Trophoblast cell (in vitro differentiated cells and primary cell): ENCODE measurements around the gene CDKAL1.

Source experiments
- DNase-seq, 2 donors: peaks; one replicate each; pipeline ENCODE4 v3.0.0-alpha.2; 2016
- H2AFZ ChIP-seq: 2 replicates; pipeline ENCODE4 v1.6.1; 2013; ENCODE audit warnings: low read length, moderate library complexity, mild to moderate bottlenecking; ENCODE audit not compliant: insufficient read depth, poor library complexity
- H2AK5ac ChIP-seq: 2 replicates; pipeline ENCODE4 v1.6.1; 2013; ENCODE audit warnings: mild to moderate bottlenecking, low read length
- H2BK120ac ChIP-seq: 2 replicates; pipeline ENCODE4 v1.6.1; 2013; ENCODE audit warnings: low read length, mild to moderate bottlenecking, moderate library complexity; ENCODE audit not compliant: insufficient read depth, poor library complexity
- H2BK12ac ChIP-seq: 2 replicates; pipeline ENCODE4 v1.6.1; 2013; ENCODE audit warnings: mild to moderate bottlenecking, low read length, moderate library complexity
- H2BK5ac ChIP-seq: 2 replicates; pipeline ENCODE4 v1.6.1; 2013; ENCODE audit warnings: low read length, low read depth, moderate library complexity, mild to moderate bottlenecking; ENCODE audit not compliant: poor library complexity
- H3K14ac ChIP-seq: 2 replicates; pipeline ENCODE4 v1.6.1; 2013; ENCODE audit warnings: mild to moderate bottlenecking, low read length
- H3K18ac ChIP-seq: 2 replicates; pipeline ENCODE4 v1.6.1; 2013; ENCODE audit warnings: mild to moderate bottlenecking, low read length
- H3K23ac ChIP-seq: 2 replicates; pipeline ENCODE4 v1.6.1; 2013; ENCODE audit warnings: low read length
- H3K27ac ChIP-seq: 2 replicates; pipeline ENCODE4 v1.5.1; 2013; ENCODE audit warnings: low read depth, mild to moderate bottlenecking, inconsistent platforms, low read length, moderate library complexity
- H3K27me3 ChIP-seq: 2 replicates; pipeline ENCODE4 v1.6.1; 2013; ENCODE audit warnings: inconsistent platforms, mild to moderate bottlenecking, low read length, moderate library complexity; ENCODE audit not compliant: insufficient read depth
- H3K36me3 ChIP-seq, 2 experiments: 1 replicate in 1 of 2; 2 replicates in 1 of 2; pipeline ENCODE4 v1.6.1; 2013; ENCODE audit warnings: low read length in 2 of 2, mild to moderate bottlenecking in 2 of 2, moderate library complexity in 1 of 2; ENCODE audit not compliant: insufficient read depth in 2 of 2, control insufficient read depth in 1 of 2
- H3K4ac ChIP-seq: 2 replicates; pipeline ENCODE4 v1.6.1; 2013; ENCODE audit warnings: low read depth, mild to moderate bottlenecking, low read length, moderate library complexity
- H3K4me1 ChIP-seq, 2 experiments: 1 replicate in 1 of 2; 2 replicates in 1 of 2; pipeline ENCODE4 v1.6.1; 2013; ENCODE audit warnings: low read length in 2 of 2, mild to moderate bottlenecking in 2 of 2, moderate library complexity in 1 of 2; ENCODE audit not compliant: insufficient read depth in 2 of 2, control insufficient read depth in 1 of 2
- H3K4me2 ChIP-seq: 2 replicates; pipeline ENCODE4 v1.6.1; 2013; ENCODE audit warnings: inconsistent platforms, mild to moderate bottlenecking, low read length, moderate library complexity
- H3K4me3 ChIP-seq: 2 replicates; pipeline ENCODE4 v1.5.1; 2013; ENCODE audit warnings: mild to moderate bottlenecking, low read depth, low read length, inconsistent platforms
- H3K79me1 ChIP-seq: one replicate; pipeline ENCODE4 v1.6.1; 2013; ENCODE audit warnings: low read length
- H3K79me2 ChIP-seq: 2 replicates; pipeline ENCODE4 v1.6.1; 2013; ENCODE audit warnings: low read length, mild to moderate bottlenecking; ENCODE audit not compliant: control insufficient read depth, insufficient read depth, poor library complexity
- H3K9ac ChIP-seq: 2 replicates; pipeline ENCODE4 v1.6.1; 2013; ENCODE audit warnings: mild to moderate bottlenecking, low read length
- H3K9me3 ChIP-seq: 2 replicates; pipeline ENCODE4 v1.6.1; 2013; ENCODE audit warnings: low read depth, mild to moderate bottlenecking, control low read depth, inconsistent platforms, low read length; ENCODE audit not compliant: insufficient read depth
- H4K12ac ChIP-seq: 2 replicates; pipeline ENCODE4 v1.6.1; 2013; ENCODE audit warnings: low read depth, mild to moderate bottlenecking, low read length, moderate library complexity
- H4K8ac ChIP-seq: 2 replicates; pipeline ENCODE4 v1.6.1; 2013; ENCODE audit warnings: low read depth, mild to moderate bottlenecking, low read length, moderate library complexity
- H4K91ac ChIP-seq: one replicate; pipeline ENCODE4 v1.6.1; 2013; ENCODE audit warnings: low read depth, mild to moderate bottlenecking, low read length, moderate library complexity
- WGBS: extraction: QIAGEN DNeasy Blood & Tissue Kit; methylation state at CpG from one replicate; pipeline ENCODE4 v1.1.7; 2013; ENCODE audit warnings: missing lambda C conversion rate; ENCODE audit not compliant: insufficient read length, insufficient coverage; ENCODE audit errors: extremely low coverage; 5-methylcytosine and 5-hydroxymethylcytosine counted together

Gene CDKAL1

DNA sequence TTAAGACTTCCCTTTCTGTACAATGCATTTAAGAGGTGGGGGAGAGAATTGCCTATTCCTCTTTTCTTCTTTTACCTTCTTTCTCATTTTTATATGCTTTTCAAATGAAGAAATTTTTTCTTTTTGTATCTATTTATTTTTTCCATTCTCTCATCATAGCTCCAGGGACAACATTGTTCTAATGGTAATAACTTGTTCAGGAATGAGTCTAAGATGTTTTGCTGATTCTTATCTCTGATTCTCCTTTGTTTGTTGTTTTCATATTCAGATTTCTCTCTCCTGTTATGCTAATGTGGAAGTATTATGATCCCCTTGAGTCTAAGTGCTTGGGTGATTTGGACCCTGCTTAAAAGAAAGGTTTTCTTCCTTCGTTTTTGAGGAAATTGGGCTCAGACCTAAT is 451.6 kb downstream of the CDKAL1 start:
- Histone ChIP-seq H3K23ac (no peak overlapping the region), H4K12ac (no peak overlapping the region), H3K79me2 (no peaks in the 10 kb centered on the region), H3K9ac (no peak overlapping the region), H3K9me3 (no peaks in the 10 kb centered on the region), H3K4me1 (no peaks in the 10 kb centered on the region), H3K4me2 (no peak overlapping the region), H2BK12ac (no peak overlapping the region), H3K18ac (no peak overlapping the region), H3K36me3 (no peaks in the 10 kb centered on the region), H4K8ac (no peak overlapping the region), H4K91ac (no peak overlapping the region), H3K27me3 (no peaks in the 10 kb centered on the region), H2AK5ac (no peak overlapping the region), H2AFZ (no peak overlapping the region), H3K27ac (no peak overlapping the region), H3K14ac (no peak overlapping the region), H3K4ac (no peak overlapping the region), H2BK5ac (no peak overlapping the region), H2BK120ac (no peak overlapping the region), H3K4me3 (no peak overlapping the region), H3K79me1 (no peaks in the 10 kb centered on the region)
- peak in 1 of 2 donors; percentile 35 for DNase-seq
- WGBS = no CpG with 5 or more reads among the region's 1 CpG

DNA sequence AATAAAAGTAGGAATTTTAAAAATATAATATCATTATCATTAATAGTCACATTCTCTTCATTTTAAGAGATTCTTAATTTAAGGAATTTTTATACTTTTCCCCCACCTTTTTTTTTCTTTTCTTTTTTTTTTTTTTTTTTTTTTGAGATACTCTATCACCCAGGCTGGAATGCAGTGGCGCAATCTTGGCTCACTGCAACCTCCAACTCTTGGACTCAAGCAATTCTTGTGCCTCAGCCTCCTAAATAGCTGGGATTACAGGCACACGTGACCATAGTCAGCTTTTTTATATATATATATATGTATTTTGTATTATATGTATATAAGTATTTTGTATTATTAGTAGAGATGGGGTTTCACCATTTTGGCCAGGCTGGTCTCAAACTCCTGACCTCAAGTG is 457.7 kb downstream of the CDKAL1 start:
- no peak overlapping the region for H2BK5ac ChIP-seq
- no peaks in the 10 kb centered on the region for H3K79me1 ChIP-seq
- no peak overlapping the region for H3K23ac ChIP-seq
- no peak overlapping the region for H3K18ac ChIP-seq
- no peak overlapping the region for H3K4me3 ChIP-seq
- H3K14ac ChIP-seq = no peak overlapping the region
- H3K79me2 ChIP-seq = no peaks in the 10 kb centered on the region
- no peak overlapping the region for H3K9ac ChIP-seq
- no peak overlapping the region for H3K4ac ChIP-seq
- no peak overlapping the region for H4K91ac ChIP-seq
- no peak overlapping the region for H3K27ac ChIP-seq
- no CpG with 5 or more reads among the region's 2 CpGs for WGBS
- H2AFZ ChIP-seq = no peak overlapping the region
- H2BK120ac ChIP-seq = no peak overlapping the region
- peak; percentile 11 to 30 for DNase-seq
- H2AK5ac ChIP-seq = no peak overlapping the region
- H3K9me3 ChIP-seq = no peaks in the 10 kb centered on the region
- H2BK12ac ChIP-seq = no peak overlapping the region
- no peak overlapping the region for H3K4me2 ChIP-seq
- no peaks in the 10 kb centered on the region for H3K36me3 ChIP-seq
- no peaks in the 10 kb centered on the region for H3K27me3 ChIP-seq
- H3K4me1 ChIP-seq = no peaks in the 10 kb centered on the region
- no peak overlapping the region for H4K12ac ChIP-seq
- H4K8ac ChIP-seq = no peak overlapping the region

DNA sequence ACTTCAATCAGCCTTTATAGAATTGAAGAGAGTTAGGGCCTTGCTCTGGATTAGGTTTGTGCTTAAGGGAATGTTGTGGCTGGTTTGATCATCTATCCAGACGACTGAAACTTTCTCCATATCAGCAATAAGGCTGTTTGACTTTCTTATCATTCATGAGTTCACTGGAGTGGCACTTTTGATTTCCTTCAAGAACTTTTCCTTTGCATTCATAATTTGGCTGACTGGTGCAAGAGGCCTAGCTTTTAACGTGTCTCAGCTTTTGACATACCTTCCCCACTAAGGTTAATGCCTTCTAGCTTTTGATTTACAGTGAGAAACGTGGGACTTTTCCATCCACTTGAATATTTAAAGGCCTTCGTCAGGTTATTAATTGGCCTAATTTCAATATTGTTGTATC is 461.8 kb downstream of the CDKAL1 start:
- no peak overlapping the region for H4K8ac ChIP-seq
- H3K79me2 ChIP-seq = no peaks in the 10 kb centered on the region
- H4K12ac ChIP-seq = no peak overlapping the region
- H3K9me3 ChIP-seq = no peaks in the 10 kb centered on the region
- H3K79me1 ChIP-seq = no peaks in the 10 kb centered on the region
- no peaks in the 10 kb centered on the region for H3K27me3 ChIP-seq
- no peak overlapping the region for H3K4me2 ChIP-seq
- no peak overlapping the region for H3K14ac ChIP-seq
- H3K23ac ChIP-seq = no peak overlapping the region
- H3K18ac ChIP-seq = no peak overlapping the region
- no peak overlapping the region for H3K4ac ChIP-seq
- no peak overlapping the region for H2BK120ac ChIP-seq
- H3K36me3 ChIP-seq = no peaks in the 10 kb centered on the region
- no peak overlapping the region for H3K27ac ChIP-seq
- H4K91ac ChIP-seq = no peak overlapping the region
- no peak overlapping the region for H3K9ac ChIP-seq
- H2AFZ ChIP-seq = no peak overlapping the region
- no peak for DNase-seq
- no CpG with 5 or more reads among the region's 4 CpGs for WGBS
- no peaks in the 10 kb centered on the region for H3K4me1 ChIP-seq
- H2AK5ac ChIP-seq = no peak overlapping the region
- no peak overlapping the region for H2BK12ac ChIP-seq
- H3K4me3 ChIP-seq = no peak overlapping the region
- no peak overlapping the region for H2BK5ac ChIP-seq

DNA sequence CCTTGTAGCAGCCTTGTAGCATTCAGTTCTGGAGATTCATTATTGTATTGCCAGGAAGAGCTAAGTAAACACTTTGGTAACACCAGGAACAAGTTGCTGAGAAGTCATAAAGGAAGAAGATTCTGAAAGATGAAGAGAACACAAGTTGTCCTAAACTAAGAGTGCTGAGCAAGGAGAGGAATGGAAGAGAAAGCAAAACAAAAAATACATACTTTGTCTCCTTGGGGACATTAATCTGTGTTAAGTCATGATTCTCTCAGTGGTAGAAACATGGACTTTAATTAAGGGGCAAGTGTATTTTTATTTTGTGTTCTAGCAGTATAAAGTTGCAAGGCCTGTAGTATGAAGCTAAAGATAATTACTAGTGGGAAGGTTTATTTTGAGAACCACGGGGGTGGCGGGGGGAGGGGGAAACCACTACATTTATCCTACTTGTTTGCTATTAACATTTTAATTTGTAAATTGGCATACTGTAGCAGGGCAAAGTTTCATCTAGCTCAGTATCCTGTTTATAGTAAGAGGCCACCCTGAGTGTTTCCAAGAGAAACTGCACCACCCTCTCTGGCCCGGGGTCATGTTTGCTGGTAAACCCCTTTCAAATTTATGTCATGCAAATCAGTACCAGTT is 463.0 kb downstream of the CDKAL1 start:
- Histone ChIP-seq H3K18ac (no peak overlapping the region), H4K91ac (no peak overlapping the region), H3K79me2 (no peaks in the 10 kb centered on the region), H3K79me1 (no peaks in the 10 kb centered on the region), H3K4me2 (no peak overlapping the region), H3K27me3 (no peaks in the 10 kb centered on the region), H3K36me3 (no peaks in the 10 kb centered on the region), H2BK12ac (no peak overlapping the region), H3K23ac (no peak overlapping the region), H4K12ac (no peak overlapping the region), H3K27ac (no peak overlapping the region), H2AFZ (no peak overlapping the region), H3K4me1 (no peaks in the 10 kb centered on the region), H3K4ac (no peak overlapping the region), H3K14ac (no peak overlapping the region), H4K8ac (no peak overlapping the region), H3K4me3 (no peak overlapping the region), H2BK120ac (no peak overlapping the region), H3K9ac (no peak overlapping the region), H3K9me3 (no peaks in the 10 kb centered on the region), H2AK5ac (no peak overlapping the region), H2BK5ac (no peak overlapping the region)
- no peak for DNase-seq
- no CpG with 5 or more reads among the region's 3 CpGs for WGBS
